PC-3 (cell line): Measurements from ENCODE around the gene MAGT1.

Experiments
- EZH2 ChIP-seq: fragments of 300-600 bp; sonication (generic); IDR thresholded peaks from one replicate; pipeline ENCODE4 v1.6.1; 2017; ENCODE audit warnings: antibody characterized with exemption, mild to moderate bottlenecking, low read length; ENCODE audit not compliant: unreplicated experiment
- EZH2phosphoT487 ChIP-seq: fragments of 300-600 bp; sonication (generic); IDR thresholded peaks from 2 replicates; pipeline ENCODE4 v1.6.1; 2018; ENCODE audit warnings: mild to moderate bottlenecking, antibody characterized with exemption, low read length, borderline replicate concordance
- TF ChIP-seq, protein P1 (sequence below): fragments of 300-600 bp; sonication (generic); conservative IDR thresholded peaks from 2 replicates; pipeline ENCODE4 v1.5.1; 2017; ENCODE audit warnings: antibody characterized with exemption, low read depth, mild to moderate bottlenecking, low read length

DNA sequence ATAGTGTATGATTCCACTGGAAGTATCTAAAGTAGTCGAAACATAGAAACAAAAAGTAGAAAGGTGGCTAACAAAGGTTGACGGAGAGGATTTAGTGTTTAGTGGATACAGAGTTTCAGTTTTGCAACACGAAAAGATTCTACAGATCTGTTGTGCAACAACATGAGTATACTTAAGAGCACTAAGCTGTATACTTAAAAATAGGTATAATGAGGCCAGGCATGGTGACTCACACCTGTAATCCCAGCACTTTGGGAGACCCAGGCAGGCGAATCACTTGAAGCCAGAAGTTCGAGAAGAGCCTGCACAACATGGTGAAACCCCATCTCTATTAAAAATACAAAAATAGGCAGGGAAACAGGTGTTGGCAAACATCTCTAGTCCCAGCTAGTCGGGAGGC lies 101.3 kb downstream of the MAGT1 start:
- TF ChIP-seq, protein P1, sequence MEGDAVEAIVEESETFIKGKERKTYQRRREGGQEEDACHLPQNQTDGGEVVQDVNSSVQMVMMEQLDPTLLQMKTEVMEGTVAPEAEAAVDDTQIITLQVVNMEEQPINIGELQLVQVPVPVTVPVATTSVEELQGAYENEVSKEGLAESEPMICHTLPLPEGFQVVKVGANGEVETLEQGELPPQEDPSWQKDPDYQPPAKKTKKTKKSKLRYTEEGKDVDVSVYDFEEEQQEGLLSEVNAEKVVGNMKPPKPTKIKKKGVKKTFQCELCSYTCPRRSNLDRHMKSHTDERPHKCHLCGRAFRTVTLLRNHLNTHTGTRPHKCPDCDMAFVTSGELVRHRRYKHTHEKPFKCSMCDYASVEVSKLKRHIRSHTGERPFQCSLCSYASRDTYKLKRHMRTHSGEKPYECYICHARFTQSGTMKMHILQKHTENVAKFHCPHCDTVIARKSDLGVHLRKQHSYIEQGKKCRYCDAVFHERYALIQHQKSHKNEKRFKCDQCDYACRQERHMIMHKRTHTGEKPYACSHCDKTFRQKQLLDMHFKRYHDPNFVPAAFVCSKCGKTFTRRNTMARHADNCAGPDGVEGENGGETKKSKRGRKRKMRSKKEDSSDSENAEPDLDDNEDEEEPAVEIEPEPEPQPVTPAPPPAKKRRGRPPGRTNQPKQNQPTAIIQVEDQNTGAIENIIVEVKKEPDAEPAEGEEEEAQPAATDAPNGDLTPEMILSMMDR, result no peak
- TF ChIP-seq EZH2 (no peak), EZH2phosphoT487 (no peak)
